BJ (cell line): ENCODE results near the gene LRG1. TPM values are rescaled to one million over a fixed set of nuclear protein-coding genes. Genes with fewer than 3 reads are reported as not detected.

Experiments used
- CTCF ChIA-PET: fragments of 350-600 bp; formaldehyde crosslinking; extraction: SDS; loops from one replicate; lab custom pipeline; 2021; ENCODE audit warnings: antibody characterized with exemption, inconsistent platforms; lab: Yijun Ruan, JAX
- POLR2A ChIA-PET: fragments of 300-600 bp; sonication (Branson Sonifier 250); formaldehyde crosslinking; extraction: SDS; loops from one replicate; lab custom pipeline; 2021; ENCODE audit warnings: antibody characterized with exemption; lab: Charles Lee
- DNase-seq: peaks from one replicate; pipeline ENCODE4 v3.0.0-alpha.2; 2011; ENCODE audit warnings: low read depth
- H3K27me3 ChIP-seq: 2 replicates; pipeline ENCODE4 v1.6.0; 2011; ENCODE audit warnings: low read length; ENCODE audit not compliant: control insufficient read depth, insufficient read depth
- H3K36me3 ChIP-seq: 2 replicates; pipeline ENCODE4 v1.5.1; 2011; ENCODE audit warnings: low read length; ENCODE audit not compliant: control insufficient read depth, insufficient read depth
- H3K4me3 ChIP-seq: 2 replicates; pipeline ENCODE4 v1.5.1; 2011; ENCODE audit warnings: low read depth, mild to moderate bottlenecking, control low read depth, low read length
- polyA plus RNA-seq: library from polyadenylated mRNA; depleted of rRNA; stranded (reverse); fragments of >200 nt; gene quantifications from 2 replicates; pipeline ENCODE4 v1.2.3, GENCODE V29; 2011
- TF ChIP-seq, protein P1 (sequence below): IDR thresholded peaks from 2 replicates; pipeline ENCODE4 v1.5.1; 2011; ENCODE audit warnings: low read depth, mild to moderate bottlenecking, control low read depth, inconsistent platforms, low read length, moderate library complexity; ENCODE audit not compliant: insufficient read depth

Gene LRG1
- polyA plus RNA-seq, 1 experiment, result 0.02 TPM

- H3K4me3 ChIP-seq, result no peak overlapping the region
- ChIA-PET POLR2A (no interaction called here), CTCF (interaction anchor here (0.6 to 3.0 kb wide), 5 partner anchors 12 to 58 kb away, joined by 3 to 11 read pairs (median 3); no protein-coding TSS in a partner anchor)
- H3K36me3 ChIP-seq, result no peaks in the 10 kb centered on the region
- TF ChIP-seq, protein P1, sequence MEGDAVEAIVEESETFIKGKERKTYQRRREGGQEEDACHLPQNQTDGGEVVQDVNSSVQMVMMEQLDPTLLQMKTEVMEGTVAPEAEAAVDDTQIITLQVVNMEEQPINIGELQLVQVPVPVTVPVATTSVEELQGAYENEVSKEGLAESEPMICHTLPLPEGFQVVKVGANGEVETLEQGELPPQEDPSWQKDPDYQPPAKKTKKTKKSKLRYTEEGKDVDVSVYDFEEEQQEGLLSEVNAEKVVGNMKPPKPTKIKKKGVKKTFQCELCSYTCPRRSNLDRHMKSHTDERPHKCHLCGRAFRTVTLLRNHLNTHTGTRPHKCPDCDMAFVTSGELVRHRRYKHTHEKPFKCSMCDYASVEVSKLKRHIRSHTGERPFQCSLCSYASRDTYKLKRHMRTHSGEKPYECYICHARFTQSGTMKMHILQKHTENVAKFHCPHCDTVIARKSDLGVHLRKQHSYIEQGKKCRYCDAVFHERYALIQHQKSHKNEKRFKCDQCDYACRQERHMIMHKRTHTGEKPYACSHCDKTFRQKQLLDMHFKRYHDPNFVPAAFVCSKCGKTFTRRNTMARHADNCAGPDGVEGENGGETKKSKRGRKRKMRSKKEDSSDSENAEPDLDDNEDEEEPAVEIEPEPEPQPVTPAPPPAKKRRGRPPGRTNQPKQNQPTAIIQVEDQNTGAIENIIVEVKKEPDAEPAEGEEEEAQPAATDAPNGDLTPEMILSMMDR, result no peak
- H3K27me3 ChIP-seq, result peaks cover 24% of the 10 kb centered on the region
- DNase-seq, result no peak
These were observed 38.9 kb upstream of the LRG1 start for GRCh38 chr19:4578552-4579248.

DNA sequence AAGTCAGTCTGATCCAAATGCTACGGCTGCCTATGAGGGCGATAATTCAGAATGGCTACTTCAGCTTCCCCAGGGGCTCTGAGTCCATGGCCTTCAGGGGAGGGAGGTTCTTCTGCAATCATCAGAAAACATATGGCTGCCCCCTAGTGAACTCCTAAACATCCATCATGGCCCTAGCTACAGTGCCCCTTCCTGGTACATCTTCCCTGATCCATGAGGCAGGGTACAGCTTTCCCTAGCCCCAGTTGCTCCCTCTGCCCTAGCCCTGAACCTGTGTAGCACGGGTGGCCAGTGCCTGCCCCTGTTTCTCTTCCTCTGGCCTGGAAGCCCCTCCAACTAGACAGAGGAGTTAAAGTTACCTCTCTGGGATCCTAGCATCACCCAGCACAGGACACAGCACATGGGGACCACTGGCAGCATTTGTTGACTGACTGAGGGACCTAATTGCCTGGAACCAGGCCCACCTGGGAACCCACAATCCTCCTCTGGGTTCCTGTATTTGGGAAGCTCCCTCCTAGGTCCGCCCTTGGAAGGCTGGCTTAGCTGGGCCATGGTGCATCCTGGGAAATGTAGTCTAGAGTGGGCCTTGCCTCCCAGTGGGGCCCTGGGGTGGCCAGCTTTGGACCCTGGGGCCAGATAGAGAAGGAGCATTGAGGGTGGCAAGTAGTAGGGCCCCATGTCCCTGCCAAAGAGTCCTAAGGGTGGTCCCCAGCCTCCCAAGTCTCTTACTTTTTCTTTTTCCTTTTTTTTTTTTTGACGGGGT lies 37.4 kb upstream of the LRG1 start:
- ChIA-PET CTCF (interaction anchor here (0.6 to 3.0 kb wide), 13 partner anchors 7 to 148 kb away, joined by 3 to 67 read pairs (median 5); no protein-coding TSS in a partner anchor), POLR2A (no interaction called here)
- Histone ChIP-seq H3K36me3 (no peaks in the 10 kb centered on the region), H3K27me3 (peaks cover 21% of the 10 kb centered on the region), H3K4me3 (no peak overlapping the region)
- TF ChIP-seq, protein P1, result no peak
- DNase-seq, result no peak

GRCh38 chr19:4576016-4576933 lies 36.4 kb upstream of the LRG1 start:
- CTCF ChIA-PET, result interaction anchor here (0.6 to 3.0 kb wide), 17 partner anchors 8 to 230 kb away, joined by 3 to 67 read pairs (median 5); partner anchors contain the start of gene PLIN5
- no peak for DNase-seq
- POLR2A ChIA-PET, result no interaction called here

GRCh38 chr19:4575267-4576015 lies 35.6 kb upstream of the LRG1 start:
- TF ChIP-seq, protein P1, result no peak
- ChIA-PET POLR2A (no interaction called here), CTCF (interaction anchor here (0.6 to 3.0 kb wide), 16 partner anchors 9 to 231 kb away, joined by 3 to 67 read pairs (median 5); partner anchors contain the start of gene PLIN5)
- H3K36me3 ChIP-seq, result no peaks in the 10 kb centered on the region
- peaks cover 12% of the 10 kb centered on the region for H3K27me3 ChIP-seq
- no peak overlapping the region for H3K4me3 ChIP-seq
- DNase-seq, result peak; percentile 29

More at GRCh38 chr19:4576016-4576933, 36.4 kb upstream of the LRG1 start:
- Histone ChIP-seq H3K27me3 (peaks cover 16% of the 10 kb centered on the region), H3K36me3 (no peaks in the 10 kb centered on the region), H3K4me3 (no peak overlapping the region)
- TF ChIP-seq, protein P1, result peak; percentile 75
